Lung (tissue), 12 donors: ENCODE measurements around the gene PCDH1. TPM values are rescaled to one million over a fixed set of nuclear protein-coding genes. Genes with fewer than 3 reads are reported as not detected.
A peak's percentile ranks its signal among the peaks of the same experiment; 100 is the strongest.

Source experiments
- ATAC-seq: fragments of 200-7000 bp; cut with Tn5 transposase; one replicate; pipeline ENCODE4 v1.9.1; 2020; ENCODE audit warnings: moderate number of reproducible peaks; ENCODE audit not compliant: insufficient read depth, low FRiP score
- DNase-seq, 3 donors: peaks; one replicate each; pipeline ENCODE4 v3.0.0-alpha.2; 2013 to 2017
- H3K27ac ChIP-seq, 2 donors: one replicate each; pipeline ENCODE4 v1.5.1; 2013; ENCODE audit warnings: mild to moderate bottlenecking in 2 of 2, moderate library complexity in 2 of 2, control low read depth in 1 of 2, inconsistent platforms in 1 of 2, low read depth in 1 of 2, low read length in 1 of 2
- H3K27me3 ChIP-seq, 3 donors: one replicate each; pipeline ENCODE4 v1.5.1; 2013; ENCODE audit warnings: low read length in 2 of 3; ENCODE audit not compliant: control insufficient read depth in 3 of 3, insufficient read depth in 3 of 3
- H3K36me3 ChIP-seq, 4 donors: one replicate each; pipeline ENCODE4 v1.5.1; 2013; ENCODE audit warnings: low read length in 4 of 4, mild to moderate bottlenecking in 1 of 4, moderate library complexity in 1 of 4; ENCODE audit not compliant: control insufficient read depth in 4 of 4, insufficient read depth in 4 of 4
- H3K4me1 ChIP-seq, 5 donors: one replicate each; pipeline ENCODE4 v1.5.1; 2013; ENCODE audit warnings: low read length in 5 of 5, mild to moderate bottlenecking in 2 of 5, moderate library complexity in 1 of 5; ENCODE audit not compliant: control insufficient read depth in 5 of 5, insufficient read depth in 5 of 5
- H3K4me3 ChIP-seq: one replicate; pipeline ENCODE4 v1.5.1; 2013; ENCODE audit warnings: mild to moderate bottlenecking, control low read depth, moderate library complexity
- H3K9ac ChIP-seq, 2 donors: one replicate each; pipeline ENCODE4 v1.5.1; 2013; ENCODE audit warnings: low read length in 2 of 2, control low read depth in 1 of 2; ENCODE audit not compliant: insufficient read depth in 1 of 2
- H3K9me3 ChIP-seq, 4 donors: one replicate each; pipeline ENCODE4 v1.5.1; 2013; ENCODE audit warnings: low read length in 3 of 4, mild to moderate bottlenecking in 1 of 4, moderate library complexity in 1 of 4; ENCODE audit not compliant: control insufficient read depth in 4 of 4, insufficient read depth in 3 of 4
- CTCF ChIP-seq: IDR thresholded peaks from 2 replicates; pipeline ENCODE4 v1.5.1; 2012; ENCODE audit warnings: mild to moderate bottlenecking; ENCODE audit errors: control extremely low read depth, extremely low read depth
- WGBS, 2 donors: extraction: QIAGEN DNeasy Blood & Tissue Kit; methylation state at CpG; one replicate each; pipeline ENCODE4 v1.1.7; 2013; 5-methylcytosine and 5-hydroxymethylcytosine counted together
- polyA plus RNA-seq, 2 donors: library from polyadenylated mRNA; stranded (reverse); fragments of 200-250 nt; gene quantifications; one replicate each; pipeline ENCODE4 v1.2.1, GENCODE V29; 2013
- total RNA-seq, 2 donors: library from RNA; depleted of rRNA in 1 of 2; stranded (reverse); fragments of >200 nt in 1 of 2; gene quantifications; one replicate each; pipeline ENCODE4 v1.2.1, GENCODE V29; 2014 to 2021
- donor health status: control.
- donor health status: control.
- donor health status: Bipolar disorder and iron deficiency.
- donor health status: healthy.
- donor health status: DM: yes; HTN: yes; CAD: no.

PCDH1 gene
- total and polyA plus RNA-seq, 4 donors = 18.2 to 70.2 (median 44.4) TPM

- DNase-seq = no peak
- Histone ChIP-seq H3K27me3 (peaks cover 0 to 24% (median 18%) of the 10 kb centered on the region in 3 donors), H3K36me3 (no peaks in the 10 kb centered on the region), H3K4me1 (peaks cover 0 to 18% (median 0%) of the 10 kb centered on the region in 5 donors), H3K27ac (no peak overlapping the region), H3K9ac (no peak overlapping the region), H3K9me3 (peaks cover 0 to 2% (median 0%) of the 10 kb centered on the region in 4 donors), H3K4me3 (no peak overlapping the region)
- ATAC-seq = no peak
- TF ChIP-seq CTCF = no peak
- 86 to 89% methylated on average over 2 of the region's 2 CpGs for WGBS, 2 donors
Measured at GRCh38 chr5:141808857-141809256, 69.4 kb downstream of the PCDH1 start.

- Histone ChIP-seq H3K36me3 (no peaks in the 10 kb centered on the region), H3K4me3 (no peak overlapping the region), H3K9me3 (peaks cover 0 to 2% (median 0%) of the 10 kb centered on the region in 4 donors), H3K9ac (no peak overlapping the region), H3K27ac (peak overlapping the region in 1 of 2 donors; percentile 13), H3K4me1 (peaks cover 0 to 20% (median 0%) of the 10 kb centered on the region in 5 donors), H3K27me3 (peaks cover 0 to 28% (median 24%) of the 10 kb centered on the region in 3 donors)
- ATAC-seq (no peak), DNase-seq (no peak)
- WGBS, 2 donors = 66 to 75% methylated on average over 6 of the region's 6 CpGs
- no peak for TF ChIP-seq CTCF
Measured at GRCh38 chr5:141807732-141808131, 70.5 kb downstream of the PCDH1 start.

- ATAC-seq (no peak), DNase-seq (no peak)
- no peaks in the 10 kb centered on the region for H3K36me3 ChIP-seq
- no peak for TF ChIP-seq CTCF
- no peak overlapping the region for H3K27ac ChIP-seq
- H3K27me3 ChIP-seq = peaks cover 0 to 27% (median 25%) of the 10 kb centered on the region in 3 donors
- H3K9me3 ChIP-seq = peaks cover 0 to 2% (median 0%) of the 10 kb centered on the region in 4 donors
- 76 to 77% methylated on average over 11 of the region's 11 CpGs for WGBS, 2 donors
- H3K9ac ChIP-seq = no peak overlapping the region
- no peak overlapping the region for H3K4me3 ChIP-seq
- peaks cover 0 to 20% (median 0%) of the 10 kb centered on the region in 5 donors for H3K4me1 ChIP-seq
Measured at GRCh38 chr5:141807329-141807728, 70.9 kb downstream of the PCDH1 start.

- peaks cover 0 to 16% (median 0%) of the 10 kb centered on the region in 5 donors for H3K4me1 ChIP-seq
- no peak overlapping the region for H3K9ac ChIP-seq
- H3K27ac ChIP-seq = peak overlapping the region; percentile 54 to 83
- no peak for TF ChIP-seq CTCF
- H3K9me3 ChIP-seq = peaks cover 0 to 2% (median 0%) of the 10 kb centered on the region in 4 donors
- DNase-seq (no peak), ATAC-seq (no peak)
- peaks cover 0 to 26% (median 26%) of the 10 kb centered on the region in 3 donors for H3K27me3 ChIP-seq
- 43 to 50% methylated on average over 5 of the region's 5 CpGs for WGBS, 2 donors
- H3K4me3 ChIP-seq = no peak overlapping the region
- no peaks in the 10 kb centered on the region for H3K36me3 ChIP-seq
Measured at GRCh38 chr5:141806626-141807025, 71.6 kb downstream of the PCDH1 start.
